ENCODE results near the gene COBLL1.
"Not testable (repeated sequence)": the region's sequence is repeated elsewhere in the genome, so short reads cannot be mapped to it uniquely, and the experiment has no call there.

Gene COBLL1

GRCh38 chr2:164786787-164787186 lies 54.8 kb downstream of the COBLL1 start:
- no peak for DNase-seq (ENCODE audit: low read depth in 2 of 2)

GRCh38 chr2:164785457-164785856 lies 56.2 kb downstream of the COBLL1 start:
- no peak for DNase-seq (ENCODE audit: low read depth in 2 of 2)

GRCh38 chr2:164784376-164784775 lies 57.2 kb downstream of the COBLL1 start:
- no peak for DNase-seq (ENCODE audit: low read depth in 2 of 2)

- DNase-seq (ENCODE audit: low read depth in 2 of 2), result no peak
Observed at GRCh38 chr2:164782323-164782722, 59.3 kb downstream of the COBLL1 start.

GRCh38 chr2:164781394-164781793 lies 60.2 kb downstream of the COBLL1 start:
- DNase-seq (ENCODE audit: low read depth in 2 of 2), result no peak

GRCh38 chr2:164780611-164781178 lies 60.9 kb downstream of the COBLL1 start:
- DNase-seq (ENCODE audit: low read depth in 2 of 2), result no peak

GRCh38 chr2:164779383-164780057 lies 62.1 kb downstream of the COBLL1 start:
- DNase-seq (ENCODE audit: low read depth in 2 of 2), result no peak

GRCh38 chr2:164778723-164779122 lies 62.9 kb downstream of the COBLL1 start:
- DNase-seq (ENCODE audit: low read depth in 2 of 2), result no peak

- no peak for DNase-seq (ENCODE audit: low read depth in 2 of 2)
Observed at GRCh38 chr2:164777847-164778461, 63.7 kb downstream of the COBLL1 start.

GRCh38 chr2:164773635-164774034 lies 68.0 kb downstream of the COBLL1 start:
- DNase-seq (ENCODE audit: low read depth in 2 of 2), result no peak

- DNase-seq (ENCODE audit: low read depth in 2 of 2), result no peak
Observed at GRCh38 chr2:164773091-164773490, 68.5 kb downstream of the COBLL1 start.

GRCh38 chr2:164771897-164772296 lies 69.7 kb downstream of the COBLL1 start:
- no peak for DNase-seq (ENCODE audit: low read depth in 2 of 2)

GRCh38 chr2:164770421-164770916 lies 71.2 kb downstream of the COBLL1 start:
- no peak for DNase-seq (ENCODE audit: low read depth in 2 of 2)

GRCh38 chr2:164766954-164767320 lies 74.7 kb downstream of the COBLL1 start:
- no peak for DNase-seq (ENCODE audit: low read depth in 2 of 2)

- no peak for DNase-seq (ENCODE audit: low read depth in 2 of 2)
Observed at GRCh38 chr2:164766216-164766953, 75.2 kb downstream of the COBLL1 start.

GRCh38 chr2:164764996-164765395 lies 76.6 kb downstream of the COBLL1 start:
- no peak for DNase-seq (ENCODE audit: low read depth in 2 of 2)

- DNase-seq (ENCODE audit: low read depth in 2 of 2), result no peak
Observed at GRCh38 chr2:164764474-164764873, 77.1 kb downstream of the COBLL1 start.

GRCh38 chr2:164763431-164763830 lies 78.2 kb downstream of the COBLL1 start:
- no peak for DNase-seq (ENCODE audit: low read depth in 2 of 2)

GRCh38 chr2:164761737-164762460 lies 79.7 kb downstream of the COBLL1 start:
- DNase-seq (ENCODE audit: low read depth in 2 of 2), result no peak

GRCh38 chr2:164761201-164761600 lies 80.4 kb downstream of the COBLL1 start:
- DNase-seq (ENCODE audit: low read depth in 2 of 2), result not testable (repeated sequence)

GRCh38 chr2:164760179-164760578 lies 81.4 kb downstream of the COBLL1 start:
- no peak for DNase-seq (ENCODE audit: low read depth in 2 of 2)
